ENCODE measurements around the gene ZNF653. TPM values are rescaled to one million over a fixed set of nuclear protein-coding genes. Genes with fewer than 3 reads are reported as not detected.
"Not testable (repeated sequence)": the region's sequence is repeated elsewhere in the genome, so short reads cannot be mapped to it uniquely, and the experiment has no call there.

The ZNF653 gene
- total RNA-seq, 6 experiments from 2014 or later, result 2.7 to 7.0 (median 3.9) TPM

DNA sequence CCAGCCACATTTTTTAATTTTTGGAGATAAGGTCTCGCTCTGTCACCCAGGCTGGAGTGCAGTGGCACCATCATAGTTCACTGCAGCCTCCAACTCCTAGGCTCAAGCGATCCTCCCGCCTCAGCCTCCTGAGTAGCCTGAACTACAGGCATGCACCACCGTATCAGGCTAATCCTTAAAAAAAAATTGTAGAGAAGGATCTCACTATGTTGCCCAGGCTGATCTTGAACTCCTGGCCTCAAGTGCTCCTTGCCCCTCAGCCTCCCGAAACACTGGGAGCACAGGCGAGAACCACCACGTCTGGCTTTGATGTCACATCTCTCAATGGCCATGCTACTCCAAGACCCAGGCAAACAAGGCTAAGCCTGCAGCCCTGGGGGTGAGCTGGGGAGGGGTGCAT, 49.0 kb downstream of the ZNF653 start:
- H3K27ac ChIP-seq, result no peak overlapping the region
- no peak overlapping the region for H3K4me3 ChIP-seq
- no peaks in the 10 kb centered on the region for H3K4me1 ChIP-seq
- H3K27me3 ChIP-seq, result no peaks in the 10 kb centered on the region
- no peaks in the 10 kb centered on the region for H3K36me3 ChIP-seq
- ATAC-seq (no peak), DNase-seq (no peak)
- 98% methylated on average over 7 of the region's 7 CpGs for WGBS (ENCODE audit: insufficient coverage, low coverage, low lambda C conversion rate, missing lambda C conversion rate)
- H3K9me3 ChIP-seq, result no peaks in the 10 kb centered on the region
- no peak for TF ChIP-seq POLR2A (IDR thresholded peaks at IDR 0.05)
- TF ChIP-seq, protein P1, sequence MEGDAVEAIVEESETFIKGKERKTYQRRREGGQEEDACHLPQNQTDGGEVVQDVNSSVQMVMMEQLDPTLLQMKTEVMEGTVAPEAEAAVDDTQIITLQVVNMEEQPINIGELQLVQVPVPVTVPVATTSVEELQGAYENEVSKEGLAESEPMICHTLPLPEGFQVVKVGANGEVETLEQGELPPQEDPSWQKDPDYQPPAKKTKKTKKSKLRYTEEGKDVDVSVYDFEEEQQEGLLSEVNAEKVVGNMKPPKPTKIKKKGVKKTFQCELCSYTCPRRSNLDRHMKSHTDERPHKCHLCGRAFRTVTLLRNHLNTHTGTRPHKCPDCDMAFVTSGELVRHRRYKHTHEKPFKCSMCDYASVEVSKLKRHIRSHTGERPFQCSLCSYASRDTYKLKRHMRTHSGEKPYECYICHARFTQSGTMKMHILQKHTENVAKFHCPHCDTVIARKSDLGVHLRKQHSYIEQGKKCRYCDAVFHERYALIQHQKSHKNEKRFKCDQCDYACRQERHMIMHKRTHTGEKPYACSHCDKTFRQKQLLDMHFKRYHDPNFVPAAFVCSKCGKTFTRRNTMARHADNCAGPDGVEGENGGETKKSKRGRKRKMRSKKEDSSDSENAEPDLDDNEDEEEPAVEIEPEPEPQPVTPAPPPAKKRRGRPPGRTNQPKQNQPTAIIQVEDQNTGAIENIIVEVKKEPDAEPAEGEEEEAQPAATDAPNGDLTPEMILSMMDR (IDR thresholded peaks at IDR 0.05), result no peak
- intact Hi-C loops (cut with DNase I), result no loop called here

DNA sequence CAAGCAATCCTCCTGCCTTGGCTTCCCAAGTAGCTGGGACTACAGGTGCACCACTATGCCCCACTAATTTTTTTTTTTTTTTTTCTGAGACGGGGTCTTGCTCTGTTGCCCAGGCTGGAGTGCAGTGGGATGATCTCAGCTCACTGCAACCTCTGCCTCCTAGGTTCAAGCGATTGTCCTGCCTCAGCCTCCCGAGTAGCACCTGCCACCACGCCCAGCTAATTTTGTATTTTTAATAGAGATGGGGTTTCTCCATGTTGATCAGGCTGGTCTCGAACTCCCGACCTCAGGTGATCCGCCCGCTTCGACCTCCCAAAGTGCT, 50.4 kb downstream of the ZNF653 start:
- H3K4me3 ChIP-seq; H3K27ac ChIP-seq; H3K4me1 ChIP-seq; H3K9me3 ChIP-seq; H3K36me3 ChIP-seq; H3K27me3 ChIP-seq; DNase-seq; ATAC-seq; intact Hi-C loops (cut with DNase I): not testable (repeated sequence)
- 77% methylated on average over 3 of the region's 9 CpGs for WGBS (ENCODE audit: insufficient coverage, low coverage, low lambda C conversion rate, missing lambda C conversion rate)

- H3K27me3 ChIP-seq, result no peaks in the 10 kb centered on the region
- TF ChIP-seq, protein P1 (IDR thresholded peaks at IDR 0.05), result peak in 1 of 4 donors; percentile 7
- no peak for TF ChIP-seq POLR2A (IDR thresholded peaks at IDR 0.05)
- no peak for ATAC-seq
- peaks cover 0 to 11% (median 1%) of the 10 kb centered on the region in 4 donors for H3K36me3 ChIP-seq
- no peaks in the 10 kb centered on the region for H3K9me3 ChIP-seq
- H3K4me3 ChIP-seq, result no peak overlapping the region
- intact Hi-C loops (cut with DNase I), result no loop called here
- H3K4me1 ChIP-seq, result no peaks in the 10 kb centered on the region
- no peak for DNase-seq
- H3K27ac ChIP-seq, result no peak overlapping the region
- 36% methylated on average over 16 of the region's 27 CpGs for WGBS (ENCODE audit: insufficient coverage, low coverage, low lambda C conversion rate, missing lambda C conversion rate)
Observed at GRCh38 chr19:11453468-11454341, 51.9 kb downstream of the ZNF653 start.

GRCh38 chr19:11452620-11453310, 52.9 kb downstream of the ZNF653 start:
- no peak for DNase-seq
- peak in 1 of 4 donors; percentile 5 for ATAC-seq
- H3K36me3 ChIP-seq, result peaks cover 0 to 19% (median 4%) of the 10 kb centered on the region in 4 donors
- TF ChIP-seq POLR2A (IDR thresholded peaks at IDR 0.05), result no peak
- TF ChIP-seq, protein P1 (IDR thresholded peaks at IDR 0.05), result no peak
- H3K9me3 ChIP-seq, result no peaks in the 10 kb centered on the region
- no peaks in the 10 kb centered on the region for H3K27me3 ChIP-seq
- no peaks in the 10 kb centered on the region for H3K4me1 ChIP-seq
- 56% methylated on average over 13 of the region's 33 CpGs for WGBS (ENCODE audit: insufficient coverage, low coverage, low lambda C conversion rate, missing lambda C conversion rate)
- no peak overlapping the region for H3K27ac ChIP-seq
- intact Hi-C loops (cut with DNase I), result no loop called here
- no peak overlapping the region for H3K4me3 ChIP-seq

Measured in right lobe of liver (tissue), 6 donors.